WTC11 (cell line): ENCODE data around the gene CLP1. TPM values are rescaled to one million over a fixed set of nuclear protein-coding genes. Genes with fewer than 3 reads are reported as not detected.

Experiments
- ATAC-seq: fragments of 200-7000 bp; cut with Tn5 transposase; 2 replicates; pipeline ENCODE4 v1.10.0; 2021; ENCODE audit warnings: mild to moderate bottlenecking, moderate library complexity
- CTCF ChIA-PET: fragments of 300-600 bp; sonication (Branson Sonifier 250); formaldehyde crosslinking; loops from one replicate; lab custom pipeline; 2021; ENCODE audit warnings: antibody characterized with exemption; lab: Charles Lee
- POLR2A ChIA-PET: fragments of 350-600 bp; sonication (Branson Sonifier 250); formaldehyde crosslinking; loops from one replicate; lab custom pipeline; 2021; ENCODE audit warnings: antibody characterized with exemption; lab: Charles Lee
- DNase-seq: peaks from one replicate; pipeline ENCODE4 v3.0.0; 2021; ENCODE audit warnings: low spot score
- H3K27ac Mint-ChIP-seq: 2 replicates; pipeline ENCODE4 v1.8.0; 2021; ENCODE audit warnings: mixed read lengths
- H3K27me3 Mint-ChIP-seq: 2 replicates; pipeline ENCODE4 v1.8.0; 2021; ENCODE audit warnings: low read depth, mild to moderate bottlenecking, moderate library complexity, mixed read lengths
- H3K36me3 Mint-ChIP-seq: 2 replicates; pipeline ENCODE4 v1.8.0; 2021; ENCODE audit warnings: mixed read lengths
- H3K4me1 Mint-ChIP-seq: 2 replicates; pipeline ENCODE4 v1.8.0; 2022; ENCODE audit warnings: mixed read lengths
- H3K4me3 Mint-ChIP-seq: 2 replicates; pipeline ENCODE4 v1.8.0; 2021; ENCODE audit warnings: mild to moderate bottlenecking, moderate library complexity, mixed read lengths
- H3K9me3 Mint-ChIP-seq: 2 replicates; pipeline ENCODE4 v1.8.0; 2021; ENCODE audit warnings: mixed read lengths
- AFF4 ChIP-seq: sonication (generic); formaldehyde crosslinking; IDR thresholded peaks from 2 replicates; pipeline ENCODE4 v1.8.1; 2023; ENCODE audit warnings: mild to moderate bottlenecking, missing genetic modification reagents, borderline replicate concordance
- AR ChIP-seq: fragments of 250-450 bp; sonication (Bioruptor Pico); IDR thresholded peaks from 2 replicates; pipeline ENCODE4 v1.9.0; 2021; ENCODE audit warnings: mild to moderate bottlenecking
- ATF3 ChIP-seq: sonication (generic); formaldehyde crosslinking; conservative IDR thresholded peaks from 2 replicates; pipeline ENCODE4 v1.8.1; 2022; ENCODE audit warnings: mild to moderate bottlenecking, missing genetic modification reagents
- E2F5 ChIP-seq: sonication (generic); formaldehyde crosslinking; IDR thresholded peaks from 2 replicates; pipeline ENCODE4 v1.8.1; 2022; ENCODE audit warnings: mild to moderate bottlenecking, moderate library complexity, missing genetic modification reagents
- ETV6 ChIP-seq: sonication (generic); formaldehyde crosslinking; IDR thresholded peaks from 2 replicates; pipeline ENCODE4 v1.8.1; 2022; ENCODE audit warnings: mild to moderate bottlenecking, missing genetic modification reagents
- FOXJ3 ChIP-seq: sonication (generic); formaldehyde crosslinking; IDR thresholded peaks from 2 replicates; pipeline ENCODE4 v1.9.0; 2021; ENCODE audit warnings: missing genetic modification reagents, mild to moderate bottlenecking, borderline replicate concordance
- JAZF1 ChIP-seq: fragments of 250-450 bp; sonication (Bioruptor Pico); IDR thresholded peaks from 2 replicates; pipeline ENCODE4 v1.9.0; 2021; ENCODE audit warnings: moderate library complexity, mild to moderate bottlenecking, inconsistent platforms
- KAT7 ChIP-seq: sonication (generic); formaldehyde crosslinking; IDR thresholded peaks from 2 replicates; pipeline ENCODE4 v1.8.1; 2023; ENCODE audit warnings: missing genetic modification reagents, mild to moderate bottlenecking, borderline replicate concordance
- NFE2L1 ChIP-seq: sonication (generic); formaldehyde crosslinking; IDR thresholded peaks from 2 replicates; pipeline ENCODE4 v1.8.1; 2023; ENCODE audit warnings: missing genetic modification reagents
- TCF7 ChIP-seq: sonication (generic); formaldehyde crosslinking; IDR thresholded peaks from 2 replicates; pipeline ENCODE4 v1.8.0; 2022; ENCODE audit warnings: mild to moderate bottlenecking, low read depth, missing genetic modification reagents, moderate library complexity
- TEAD4 ChIP-seq: sonication (generic); formaldehyde crosslinking; IDR thresholded peaks from 2 replicates; pipeline ENCODE4 v1.8.0; 2022; ENCODE audit warnings: mild to moderate bottlenecking, missing genetic modification reagents
- ZNF138 ChIP-seq: sonication (generic); formaldehyde crosslinking; conservative IDR thresholded peaks from 2 replicates; pipeline ENCODE4 v1.8.1; 2022; ENCODE audit warnings: mild to moderate bottlenecking, moderate library complexity, missing genetic modification reagents
- ZNF219 ChIP-seq: sonication (generic); formaldehyde crosslinking; IDR thresholded peaks from 2 replicates; pipeline ENCODE4 v1.8.0; 2023; ENCODE audit warnings: missing genetic modification reagents, mild to moderate bottlenecking, borderline replicate concordance
- ZNF317 ChIP-seq: sonication (generic); formaldehyde crosslinking; IDR thresholded peaks from 2 replicates; pipeline ENCODE4 v1.8.1; 2023; ENCODE audit warnings: low read depth, mild to moderate bottlenecking, moderate library complexity, missing genetic modification reagents, borderline replicate concordance
- ZNF423 ChIP-seq: fragments of 250-450 bp; sonication (Bioruptor Pico); IDR thresholded peaks from 2 replicates; pipeline ENCODE4 v2.1.2; 2022; ENCODE audit warnings: mild to moderate bottlenecking, moderate library complexity
- ZSCAN18 ChIP-seq: fragments of 250-450 bp; sonication (Bioruptor Pico); IDR thresholded peaks from 2 replicates; pipeline ENCODE4 v2.1.2; 2022; ENCODE audit warnings: mild to moderate bottlenecking, moderate library complexity
- microRNA-seq: library from miRNA; unstranded; fragments of <30 nt; microRNA quantifications from one replicate; pipeline ENCODE4 v1.2.0, GENCODE V29; 2022; ENCODE audit warnings: borderline number of aligned reads
- total RNA-seq: library from RNA; stranded (reverse); gene quantifications from 3 replicates; pipeline ENCODE4 v1.2.3, GENCODE V29; 2021

Gene CLP1
- total RNA-seq, 1 experiment from 2014 or later: 26.3 TPM

- POLR2A ChIA-PET: no interaction called here
- H3K27ac Mint-ChIP-seq: no peak overlapping the region
- TF ChIP-seq ZNF138 (CRISPR knock-in tag) (no peak), KAT7 (no peak), AFF4 (CRISPR knock-in tag) (no peak), ZNF219 (no peak), ETV6 (CRISPR knock-in tag) (no peak), ZNF317 (CRISPR knock-in tag) (no peak), ZNF423 (no peak), NFE2L1 (CRISPR knock-in tag) (no peak), TCF7 (no peak), AR (CRISPR knock-in tag) (no peak), FOXJ3 (CRISPR knock-in tag) (no peak), E2F5 (CRISPR knock-in tag) (no peak), JAZF1 (no peak), TEAD4 (CRISPR knock-in tag) (no peak), ATF3 (no peak), ZSCAN18 (CRISPR knock-in tag) (no peak)
- TF ChIP-seq, all 79 proteins: peak for 0
- Mint-ChIP-seq H3K4me1 (peaks cover 26% of the 10 kb centered on the region), H3K27me3 (no peaks in the 10 kb centered on the region), H3K4me3 (peak overlapping the region; percentile 100; the same call in 1 of the 2 replicates), H3K36me3 (peaks cover 21% of the 10 kb centered on the region), H3K9me3 (no peaks in the 10 kb centered on the region)
- DNase-seq: no peak
- CTCF ChIA-PET: no interaction called here
- no peak for ATAC-seq
These were observed 52.3 kb downstream of the CLP1 start for GRCh38 chr11:57709802-57710367.

Small RNA genes lying within 50 kb of the gene (microRNA-seq; reads per million reads assigned to microRNA genes)
- gene MIR130A: 5,543 reads per million, percentile 98 among the genes with 10 or more reads in this experiment

Other genes starting within 250 kb of the CLP1 start
- gene SLC43A3, start 230.6 kb upstream of the CLP1 start, total RNA-seq: 22.6 to 25.8 TPM (median 25.3 TPM) in 3 replicates
- 13.8 to 15.5 TPM (median 14.3 TPM) in 3 replicates for gene RTN4RL2, start 197.2 kb upstream of the CLP1 start, total RNA-seq
- 20.5 to 27.1 TPM (median 21.5 TPM) in 3 replicates for gene SLC43A1, start 142.1 kb upstream of the CLP1 start, total RNA-seq
- gene TIMM10, start 127.0 kb upstream of the CLP1 start, total RNA-seq: 63.5 to 92.8 TPM (median 68.4 TPM) in 3 replicates
- 0.26 to 0.39 TPM (median 0.34 TPM) in 3 replicates for gene SMTNL1, start 120.2 kb upstream of the CLP1 start, total RNA-seq
- gene UBE2L6, start 90.1 kb upstream of the CLP1 start, total RNA-seq: 38.8 to 48.5 TPM (median 47.4 TPM) in 3 replicates
- 49.1 to 51.8 TPM (median 50.2 TPM) in 3 replicates for gene SERPING1, start 60.1 kb upstream of the CLP1 start, total RNA-seq
- gene YPEL4, start 7.8 kb upstream of the CLP1 start, total RNA-seq: 0.15 to 0.30 TPM in 2 of 3 replicates, not detected in the other
- 49.3 to 51.6 TPM (median 50.5 TPM) in 3 replicates for gene ZDHHC5, start 10.4 kb downstream of the CLP1 start, total RNA-seq
- 18.0 to 19.9 TPM (median 19.1 TPM) in 3 replicates for gene MED19, start 54.5 kb downstream of the CLP1 start, total RNA-seq
- 84.9 to 85.7 TPM (median 85.4 TPM) in 3 replicates for gene TMX2, start 54.8 kb downstream of the CLP1 start, total RNA-seq
- gene SELENOH, start 83.7 kb downstream of the CLP1 start, total RNA-seq: 251 to 266 TPM (median 259 TPM) in 3 replicates
- 0.09 to 0.14 TPM in 2 of 3 replicates, not detected in the other for gene BTBD18, start 94.1 kb downstream of the CLP1 start, total RNA-seq
- gene CTNND1, start 104.0 kb downstream of the CLP1 start, total RNA-seq: 164 to 165 TPM (median 164 TPM) in 3 replicates